Endothelial cell of umbilical vein (primary cell): ENCODE measurements around the gene CXCR4. TPM values are rescaled to one million over a fixed set of nuclear protein-coding genes. Genes with fewer than 3 reads are reported as not detected.

Experiments
- BruUV-seq: library from RNA; stranded (reverse); fragments of 400-500 nt; replicated peaks from 2 replicates; lab custom pipeline; 2021; lab: Mats Ljungman, UMichigan
- CTCF ChIA-PET: fragments of 300-600, 350-600 bp; sonication (Branson Sonifier 250); formaldehyde crosslinking; loops from one replicate; lab custom pipeline; 2021; ENCODE audit warnings: antibody characterized with exemption, inconsistent platforms; lab: Charles Lee
- POLR2A ChIA-PET: fragments of 300-600, 350-600 bp; sonication (Branson Sonifier 250); formaldehyde crosslinking; loops from one replicate; lab custom pipeline; 2021; ENCODE audit warnings: antibody characterized with exemption, inconsistent platforms; lab: Charles Lee
- DNase-seq: peaks from one replicate; pipeline ENCODE4 v3.0.0-alpha.2; 2011; ENCODE audit warnings: low read depth, low spot score
- FAIRE-seq: peaks from 2 replicates; lab custom pipeline; 2011; peaks lifted over from hg19 to GRCh38; lab: Jason Lieb, UNC
- H2AFZ ChIP-seq: 2 replicates; pipeline ENCODE4 v1.6.0; 2012; ENCODE audit warnings: low read depth, low read length, control low read depth, inconsistent platforms
- H3K27ac ChIP-seq: 2 replicates; pipeline ENCODE4 v1.5.1; 2011; ENCODE audit warnings: low read depth, mild to moderate bottlenecking, control low read depth, low read length, moderate library complexity; ENCODE audit not compliant: insufficient read depth
- H3K27me3 ChIP-seq, 2 experiments: 2 replicates each; pipeline versions ENCODE4 v1.6.0 to v1.6.1; 2011; ENCODE audit warnings: low read length in 2 of 2, mixed read lengths in 1 of 2; ENCODE audit not compliant: control insufficient read depth in 2 of 2, insufficient read depth in 2 of 2
- H3K36me3 ChIP-seq, 2 experiments: 2 replicates in 1 of 2; 3 replicates in 1 of 2; pipeline ENCODE4 v1.5.1; 2011; ENCODE audit warnings: low read length in 2 of 2, mild to moderate bottlenecking in 1 of 2, moderate library complexity in 1 of 2; ENCODE audit not compliant: control insufficient read depth in 2 of 2, insufficient read depth in 2 of 2; ENCODE audit errors: extremely low read depth in 1 of 2
- H3K4me1 ChIP-seq: 3 replicates; pipeline ENCODE4 v1.5.1; 2011; ENCODE audit warnings: mild to moderate bottlenecking, low read length; ENCODE audit not compliant: control insufficient read depth, insufficient read depth; ENCODE audit errors: extremely low read depth
- H3K4me2 ChIP-seq: 2 replicates; pipeline ENCODE4 v1.6.1; 2011; ENCODE audit warnings: low read length, control low read depth, mixed read lengths; ENCODE audit not compliant: insufficient read depth
- H3K4me3 ChIP-seq, 3 experiments: fragments of 200-600 bp in 1 of 3; sonication (generic), shearing (Covaris generic) in 1 of 3; replicated peaks in 1 of 3; 2 replicates each; pipeline ENCODE4 v1.5.1; 2011 to 2016; ENCODE audit warnings: control low read depth in 3 of 3, low read length in 3 of 3, mild to moderate bottlenecking in 2 of 3, inconsistent platforms in 1 of 3, low read depth in 1 of 3, moderate library complexity in 1 of 3; ENCODE audit not compliant: insufficient read depth in 1 of 3
- H3K79me2 ChIP-seq: 2 replicates; pipeline ENCODE4 v1.6.0; 2012; ENCODE audit warnings: low read length, inconsistent platforms; ENCODE audit not compliant: control insufficient read depth, insufficient read depth
- H3K9ac ChIP-seq: replicated peaks from 2 replicates; pipeline ENCODE3; 2011; ENCODE audit warnings: low read length, control low read depth; ENCODE audit not compliant: insufficient read depth; ENCODE audit errors: extremely low read depth
- H3K9me1 ChIP-seq: replicated peaks from 3 replicates; pipeline ENCODE4 v1.6.0; 2011; ENCODE audit warnings: mild to moderate bottlenecking, low read length; ENCODE audit not compliant: control insufficient read depth, insufficient read depth; ENCODE audit errors: extremely low read depth
- H3K9me3 ChIP-seq: replicated peaks from 2 replicates; pipeline ENCODE4 v1.5.1; 2012; ENCODE audit warnings: low read length, inconsistent platforms; ENCODE audit not compliant: control insufficient read depth, insufficient read depth
- H4K20me1 ChIP-seq: replicated peaks from 2 replicates; pipeline ENCODE3; 2011; ENCODE audit warnings: mild to moderate bottlenecking, low read length; ENCODE audit not compliant: control insufficient read depth, insufficient read depth; ENCODE audit errors: extremely low read depth
- CTCF ChIP-seq, 2 donors: IDR thresholded peaks; 1 replicate in 1 of 2; 2 replicates in 1 of 2; pipeline ENCODE4 v1.5.1; 2011; ENCODE audit warnings: low read length in 2 of 2, mild to moderate bottlenecking in 2 of 2, moderate library complexity in 2 of 2, control low read depth in 1 of 2, inconsistent platforms in 1 of 2, low read depth in 1 of 2; ENCODE audit not compliant: insufficient read depth in 1 of 2; ENCODE audit errors: extremely low read depth in 1 of 2
- EZH2 ChIP-seq: IDR thresholded peaks from 2 replicates; pipeline ENCODE4 v1.6.1; 2012; ENCODE audit warnings: borderline replicate concordance, low read depth, mild to moderate bottlenecking, moderate library complexity, low read length, inconsistent platforms; ENCODE audit not compliant: severe bottlenecking
- FOS ChIP-seq: IDR thresholded peaks from 2 replicates; pipeline ENCODE4 v1.6.1; 2011; ENCODE audit warnings: mild to moderate bottlenecking, low read length, moderate library complexity, borderline replicate concordance; ENCODE audit not compliant: insufficient read depth
- GATA2 ChIP-seq: IDR thresholded peaks from 2 replicates; pipeline ENCODE4 v1.7.0; 2011; ENCODE audit warnings: low read depth, mild to moderate bottlenecking, moderate library complexity, mixed read lengths, low read length; ENCODE audit not compliant: insufficient read length, insufficient read depth
- JUN ChIP-seq: IDR thresholded peaks from 2 replicates; pipeline ENCODE4 v1.6.1; 2011; ENCODE audit warnings: borderline replicate concordance, low read depth; ENCODE audit not compliant: insufficient read length, insufficient read depth
- MAX ChIP-seq: IDR thresholded peaks from 2 replicates; pipeline ENCODE4 v1.6.1; 2011; ENCODE audit not compliant: insufficient read depth, insufficient read length
- MYC ChIP-seq: IDR thresholded peaks from one replicate; pipeline ENCODE4 v1.6.1; 2011; ENCODE audit warnings: mild to moderate bottlenecking, low read depth, low read length
- POLR2A ChIP-seq: IDR thresholded peaks from 2 replicates; pipeline ENCODE4 v1.6.1; 2012; ENCODE audit warnings: low read depth, mild to moderate bottlenecking, control low read depth, low read length
- POLR2AphosphoS5 ChIP-seq: IDR thresholded peaks from 2 replicates; pipeline ENCODE4 v1.6.1; 2012; ENCODE audit warnings: low read depth, mild to moderate bottlenecking, control low read depth, low read length, moderate library complexity; ENCODE audit not compliant: insufficient read depth
- dilution Hi-C: fragments of 300-500 bp; cut with MboI; formaldehyde crosslinking; loops from one replicate; pipeline ENCODE4 v1.15.0; 2019; ENCODE audit warnings: low sequenced_read_pairs; ENCODE audit not compliant: extremely low pct_ligation_motif_present
- intact Hi-C: fragments of 100-400 bp; cut with micrococcal nuclease; formaldehyde crosslinking; loops from one replicate; pipeline ENCODE4 v1.10.0; 2022
- polyA plus RNA-seq, 4 experiments: library from polyadenylated mRNA; depleted of rRNA in 3 of 4; stranded (reverse) in 3 of 4; unstranded in 1 of 4; fragments of >200 nt; gene quantifications; 2 replicates each; pipeline versions ENCODE4 v1.2.1 to v1.2.3, GENCODE V29; 2011 to 2012; ENCODE audit warnings: missing spikeins in 1 of 4
- total RNA-seq: library from RNA; stranded (reverse); gene quantifications from 2 replicates; pipeline ENCODE4 v1.2.3, GENCODE V29; 2021

The CXCR4 gene
- total and polyA plus RNA-seq, 2 donors (not counting 3 experiments of a cell fraction or from before 2014, with no cell fraction given): 42.2 to 52.4 TPM

- CTCF ChIA-PET: no interaction called here
- Histone ChIP-seq H3K27me3 (peaks cover 27 to 30% of the 10 kb centered on the region in 2 experiments), H2AFZ (no peak overlapping the region), H3K9me1 (no peaks in the 10 kb centered on the region), H3K4me1 (peaks cover 14% of the 10 kb centered on the region), H4K20me1 (no peaks in the 10 kb centered on the region), H3K4me2 (no peak overlapping the region), H3K9me3 (no peaks in the 10 kb centered on the region), H3K79me2 (no peaks in the 10 kb centered on the region), H3K4me3 (no peak overlapping the region), H3K9ac (no peak overlapping the region), H3K27ac (no peak overlapping the region), H3K36me3 (peaks cover 0 to 3% of the 10 kb centered on the region in 2 experiments)
- TF ChIP-seq FOS (no peak), POLR2AphosphoS5 (no peak), CTCF (IDR thresholded peaks at IDR 0.05; ENCODE audit: extremely low read depth in 1 of 2, insufficient read depth in 1 of 2, low read depth in 1 of 2, low read length in 2 of 2) (no peak), GATA2 (no peak), POLR2A (no peak), JUN (no peak), MYC (no peak), EZH2 (no peak), MAX (no peak)
- intact Hi-C loops: no loop called here
- DNase-seq (no peak), FAIRE-seq (no peak)
- dilution Hi-C loops: no loop called here
- POLR2A ChIA-PET: no interaction called here
- BruUV-seq: no TSS peak
Measured at GRCh38 chr2:136113209-136113971, 4.6 kb downstream of the CXCR4 start.
